Fibroblast of lung (primary cell): ENCODE measurements around the gene SLC49A4.

Experiments used
- EZH2 ChIP-seq: IDR thresholded peaks from 2 replicates; pipeline ENCODE4 v1.5.1; 2012; ENCODE audit warnings: low read length, control low read depth, mild to moderate bottlenecking; ENCODE audit errors: missing control alignments
- TF ChIP-seq, protein P1 (sequence below), 2 donors: IDR thresholded peaks in 1 of 2; conservative IDR thresholded peaks in 1 of 2; 1 replicate in 1 of 2; 2 replicates in 1 of 2; pipeline ENCODE4 v1.5.1; 2011 to 2012; ENCODE audit warnings: low read length in 2 of 2, control low read depth in 1 of 2, inconsistent platforms in 1 of 2, low read depth in 1 of 2, mild to moderate bottlenecking in 1 of 2

GRCh38 chr3:122886946-122887345, 92.1 kb downstream of the SLC49A4 start:
- TF ChIP-seq, protein P1, sequence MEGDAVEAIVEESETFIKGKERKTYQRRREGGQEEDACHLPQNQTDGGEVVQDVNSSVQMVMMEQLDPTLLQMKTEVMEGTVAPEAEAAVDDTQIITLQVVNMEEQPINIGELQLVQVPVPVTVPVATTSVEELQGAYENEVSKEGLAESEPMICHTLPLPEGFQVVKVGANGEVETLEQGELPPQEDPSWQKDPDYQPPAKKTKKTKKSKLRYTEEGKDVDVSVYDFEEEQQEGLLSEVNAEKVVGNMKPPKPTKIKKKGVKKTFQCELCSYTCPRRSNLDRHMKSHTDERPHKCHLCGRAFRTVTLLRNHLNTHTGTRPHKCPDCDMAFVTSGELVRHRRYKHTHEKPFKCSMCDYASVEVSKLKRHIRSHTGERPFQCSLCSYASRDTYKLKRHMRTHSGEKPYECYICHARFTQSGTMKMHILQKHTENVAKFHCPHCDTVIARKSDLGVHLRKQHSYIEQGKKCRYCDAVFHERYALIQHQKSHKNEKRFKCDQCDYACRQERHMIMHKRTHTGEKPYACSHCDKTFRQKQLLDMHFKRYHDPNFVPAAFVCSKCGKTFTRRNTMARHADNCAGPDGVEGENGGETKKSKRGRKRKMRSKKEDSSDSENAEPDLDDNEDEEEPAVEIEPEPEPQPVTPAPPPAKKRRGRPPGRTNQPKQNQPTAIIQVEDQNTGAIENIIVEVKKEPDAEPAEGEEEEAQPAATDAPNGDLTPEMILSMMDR (conservative IDR thresholded peaks at IDR 0.05 in 1 of 2, IDR thresholded peaks at IDR 0.05 in 1 of 2; ENCODE audit: low read depth in 1 of 2, low read length in 2 of 2) = no peak
- no peak for TF ChIP-seq EZH2
